GM21737 (cell line): ENCODE measurements around the gene KTN1.

Experiments
- ATAC-seq: cut with Tn5 transposase; IDR thresholded peaks from one replicate; pipeline ENCODE4 v1.9.1; 2021; ENCODE audit warnings: mild to moderate bottlenecking, moderate library complexity; ENCODE audit not compliant: unreplicated experiment

Gene KTN1

DNA sequence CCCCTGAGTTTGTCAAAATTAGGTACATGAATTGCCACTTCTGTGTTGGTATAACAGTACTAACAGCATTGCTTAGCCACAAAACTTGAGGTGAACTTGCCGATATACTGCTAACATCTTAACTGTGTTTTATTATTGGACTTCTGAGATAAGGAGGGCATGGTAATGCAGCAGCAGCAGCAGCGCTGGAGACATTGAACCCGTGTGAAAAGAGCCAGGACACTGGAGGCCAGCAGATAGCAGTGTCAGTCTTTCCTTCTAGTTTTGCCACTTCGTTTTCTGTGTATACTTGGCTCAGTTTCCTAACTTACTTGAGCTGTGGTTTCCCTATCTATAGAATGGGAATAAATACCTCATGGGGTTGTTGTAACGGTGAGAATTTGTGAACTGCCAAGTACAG lies 82.7 kb downstream of the KTN1 start:
- ATAC-seq: no peak

GRCh38 chr14:55665067-55665675 lies 85.2 kb downstream of the KTN1 start:
- no peak for ATAC-seq

GRCh38 chr14:55667801-55668200 lies 87.8 kb downstream of the KTN1 start:
- no peak for ATAC-seq

- no peak for ATAC-seq
Observed at GRCh38 chr14:55671641-55672040, 91.6 kb downstream of the KTN1 start.

DNA sequence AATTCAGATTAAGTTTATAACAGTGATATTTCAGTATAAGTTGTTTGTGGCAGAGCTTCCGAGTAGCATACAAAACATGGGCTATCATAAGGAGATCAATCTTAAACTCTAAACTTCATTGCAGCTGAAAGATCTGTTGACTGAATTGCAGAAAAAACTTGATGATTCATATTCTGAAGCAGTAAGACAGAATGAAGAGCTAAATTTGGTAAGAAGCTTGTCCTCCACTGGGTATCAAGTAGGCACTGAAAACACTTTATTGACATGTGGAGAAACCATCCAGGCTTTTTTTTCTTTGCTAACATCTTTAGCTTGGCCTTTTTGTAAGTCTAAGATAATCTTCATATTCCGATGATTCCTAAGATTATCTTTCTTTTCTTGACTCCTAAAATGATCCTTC lies 93.0 kb downstream of the KTN1 start:
- no peak for ATAC-seq

DNA sequence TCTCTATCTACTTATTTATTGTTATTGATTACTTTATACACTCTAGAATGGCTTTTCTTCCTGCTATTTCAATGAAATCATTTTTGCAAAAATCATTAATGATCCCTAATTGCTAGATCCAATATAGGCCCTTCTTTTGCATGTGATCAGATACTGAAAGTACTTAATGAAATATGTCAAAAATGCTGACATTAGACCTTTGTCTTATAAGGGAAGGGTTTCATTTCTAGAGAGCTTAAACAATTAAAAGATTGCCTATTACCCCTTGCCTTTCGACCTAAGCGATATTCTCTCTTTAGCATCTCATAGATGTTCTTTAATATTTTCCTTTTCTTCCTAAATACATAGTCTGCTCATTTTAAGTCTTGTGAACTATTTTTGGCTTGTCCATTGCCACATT lies 101.1 kb downstream of the KTN1 start:
- no peak for ATAC-seq

- ATAC-seq: no peak
Observed at GRCh38 chr14:55684956-55685584, 105.1 kb downstream of the KTN1 start.

GRCh38 chr14:55686713-55687112 lies 106.7 kb downstream of the KTN1 start:
- no peak for ATAC-seq

DNA sequence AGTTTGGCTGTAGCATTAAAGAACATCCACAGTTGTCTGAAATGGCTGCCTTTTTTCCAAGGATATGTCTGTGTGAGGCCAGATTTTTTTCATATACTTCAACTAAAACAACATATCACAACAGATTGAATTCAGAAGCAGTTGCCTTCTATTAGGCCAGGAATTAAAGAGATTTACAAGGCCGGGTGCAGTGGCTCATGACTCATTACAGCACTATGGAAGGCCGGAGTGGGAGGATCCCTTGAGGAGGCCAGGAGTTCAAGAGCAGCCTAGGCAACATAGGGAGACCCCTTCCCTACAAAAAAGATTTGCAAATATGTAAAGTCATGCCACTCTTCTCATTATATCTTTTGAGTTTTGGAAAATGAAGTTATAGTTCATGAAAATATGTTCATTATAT lies 108.6 kb downstream of the KTN1 start:
- ATAC-seq: no peak

- ATAC-seq: no peak
Observed at GRCh38 chr14:55689981-55690871, 110.2 kb downstream of the KTN1 start.

- no peak for ATAC-seq
Observed at GRCh38 chr14:55691659-55692058, 111.7 kb downstream of the KTN1 start.

DNA sequence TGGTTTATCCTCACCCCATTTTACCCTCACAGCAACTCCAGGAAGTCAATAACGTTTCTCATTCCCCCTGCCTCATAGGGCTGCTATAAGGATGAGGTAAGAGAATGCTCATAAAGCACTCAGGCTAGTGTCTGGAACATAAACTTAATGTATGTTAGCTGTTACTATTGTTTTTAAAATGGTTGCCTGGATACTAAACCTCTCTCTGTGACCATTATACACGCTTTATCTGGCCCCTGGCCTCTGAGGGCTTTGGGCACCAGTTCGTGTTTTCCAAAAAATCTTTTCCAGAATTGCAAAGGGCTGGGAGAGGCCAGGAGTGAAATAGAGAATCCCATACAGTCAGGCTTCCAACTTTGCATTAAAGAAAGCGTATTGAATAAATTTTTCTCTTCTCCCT lies 113.9 kb downstream of the KTN1 start:
- ATAC-seq: no peak

GRCh38 chr14:55697414-55697861 lies 117.4 kb downstream of the KTN1 start:
- no peak for ATAC-seq

GRCh38 chr14:55698051-55698450 lies 118.0 kb downstream of the KTN1 start:
- no peak for ATAC-seq

GRCh38 chr14:55699131-55700057 lies 119.4 kb downstream of the KTN1 start:
- no peak for ATAC-seq

- ATAC-seq: peak; percentile 95
Observed at GRCh38 chr14:55701638-55702037, 121.6 kb downstream of the KTN1 start.

DNA sequence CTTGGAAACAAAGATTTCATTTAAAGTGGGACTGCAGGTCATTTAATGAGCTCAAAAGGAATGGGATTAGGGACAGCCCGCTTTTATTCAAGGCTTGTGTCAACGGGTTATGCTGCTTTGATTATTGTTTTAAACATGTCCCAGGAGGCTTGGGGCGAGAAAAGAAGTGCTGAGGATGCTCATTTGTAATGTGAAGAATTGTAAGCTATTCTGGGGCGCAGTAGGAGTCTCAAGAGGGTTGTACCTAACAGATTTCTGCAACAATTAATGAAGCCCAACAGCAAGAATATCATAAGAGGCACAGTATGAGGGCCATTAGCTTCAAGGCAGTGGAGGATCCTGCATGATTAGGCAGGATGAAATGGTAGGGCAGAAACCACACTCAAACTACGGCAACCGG lies 122.5 kb downstream of the KTN1 start:
- ATAC-seq: no peak

DNA sequence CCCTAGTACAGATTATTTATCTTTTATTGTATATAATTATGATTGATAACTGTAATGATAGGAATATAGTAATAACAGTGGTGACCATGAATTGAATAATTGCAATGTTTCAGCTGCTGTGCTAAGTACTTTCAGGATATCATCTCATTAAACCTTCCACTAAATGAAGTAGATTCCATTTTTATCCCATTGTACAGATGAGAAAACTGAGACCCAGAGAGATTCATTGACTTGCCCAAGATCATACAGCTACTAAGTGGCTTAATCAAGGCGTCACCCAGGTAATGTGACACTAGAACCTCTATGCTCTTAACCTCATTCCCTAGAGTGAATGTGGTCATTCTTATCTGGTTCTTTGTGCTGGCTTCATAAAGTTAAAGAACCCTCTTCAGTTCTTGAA lies 124.6 kb downstream of the KTN1 start:
- ATAC-seq: no peak

GRCh38 chr14:55705651-55706364 lies 125.8 kb downstream of the KTN1 start:
- ATAC-seq: no peak

GRCh38 chr14:55706365-55706684 lies 126.3 kb downstream of the KTN1 start:
- ATAC-seq: no peak
